H9 (cell line): ENCODE measurements around the gene SERPINA3. TPM values are rescaled to one million over a fixed set of nuclear protein-coding genes. Genes with fewer than 3 reads are reported as not detected.

ENCODE experiments used
- DNase-seq: peaks from one replicate; pipeline ENCODE4 v3.0.0-alpha.2; 2017
- H2AFZ ChIP-seq: one replicate; pipeline ENCODE4 v1.6.1; 2013; ENCODE audit warnings: mild to moderate bottlenecking, low read length, control low read depth, moderate library complexity
- H2AK5ac ChIP-seq: 2 replicates; pipeline ENCODE4 v1.6.1; 2013; ENCODE audit warnings: low read length, control low read depth, mixed read lengths; ENCODE audit not compliant: insufficient read length
- H2BK120ac ChIP-seq: one replicate; pipeline ENCODE4 v1.6.1; 2013; ENCODE audit warnings: low read depth, mild to moderate bottlenecking, low read length, control low read depth, inconsistent platforms; ENCODE audit not compliant: poor library complexity, severe bottlenecking
- H2BK12ac ChIP-seq: 2 replicates; pipeline ENCODE4 v1.6.1; 2013; ENCODE audit warnings: low read length, control low read depth, mixed read lengths, low read depth; ENCODE audit not compliant: insufficient read length
- H2BK15ac ChIP-seq: 2 replicates; pipeline ENCODE4 v1.6.1; 2013; ENCODE audit warnings: low read depth, low read length, control low read depth
- H2BK20ac ChIP-seq: one replicate; pipeline ENCODE4 v1.6.1; 2013; ENCODE audit warnings: low read depth, mild to moderate bottlenecking, low read length, control low read depth, inconsistent platforms; ENCODE audit not compliant: poor library complexity, severe bottlenecking
- H2BK5ac ChIP-seq: 2 replicates; pipeline ENCODE4 v1.6.1; 2013; ENCODE audit warnings: low read length, control low read depth, mixed read lengths; ENCODE audit not compliant: insufficient read length
- H3K14ac ChIP-seq: 2 replicates; pipeline ENCODE4 v1.6.1; 2013; ENCODE audit warnings: low read length, control low read depth; ENCODE audit not compliant: insufficient read depth
- H3K18ac ChIP-seq: 2 replicates; pipeline ENCODE4 v1.6.1; 2013; ENCODE audit warnings: low read depth, mild to moderate bottlenecking, mixed read lengths, low read length, control low read depth; ENCODE audit not compliant: insufficient read length
- H3K23ac ChIP-seq: 2 replicates; pipeline ENCODE4 v1.6.1; 2013; ENCODE audit warnings: low read length, control low read depth, mixed read lengths, low read depth; ENCODE audit not compliant: insufficient read length
- H3K23me2 ChIP-seq: 2 replicates; pipeline ENCODE4 v1.6.1; 2013; ENCODE audit warnings: low read depth, mild to moderate bottlenecking, mixed read lengths, low read length, control low read depth; ENCODE audit not compliant: insufficient read length, poor library complexity, severe bottlenecking
- H3K27ac ChIP-seq: 2 replicates; pipeline ENCODE4 v1.5.1; 2013; ENCODE audit warnings: low read length, control low read depth, mixed read lengths, low read depth; ENCODE audit not compliant: insufficient read length
- H3K27me3 ChIP-seq: 2 replicates; pipeline ENCODE4 v1.6.1; 2013; ENCODE audit warnings: low read length, control low read depth, inconsistent platforms; ENCODE audit not compliant: insufficient read depth
- H3K4ac ChIP-seq: 2 replicates; pipeline ENCODE4 v1.6.1; 2013; ENCODE audit warnings: low read depth, mild to moderate bottlenecking, control low read depth, inconsistent platforms, low read length, moderate library complexity
- H3K4me1 ChIP-seq: 2 replicates; pipeline ENCODE4 v1.6.1; 2013; ENCODE audit warnings: low read length, control low read depth, inconsistent platforms; ENCODE audit not compliant: insufficient read depth
- H3K4me2 ChIP-seq: 2 replicates; pipeline ENCODE4 v1.6.1; 2013; ENCODE audit warnings: low read length, control low read depth, mixed read lengths; ENCODE audit not compliant: insufficient read length, insufficient read depth
- H3K56ac ChIP-seq: 2 replicates; pipeline ENCODE4 v1.6.1; 2013; ENCODE audit warnings: low read depth, mild to moderate bottlenecking, mixed read lengths, low read length, control low read depth; ENCODE audit not compliant: insufficient read length
- H3K79me1 ChIP-seq: 2 replicates; pipeline ENCODE4 v1.6.1; 2013; ENCODE audit warnings: low read depth, mild to moderate bottlenecking, moderate library complexity, low read length, control low read depth, inconsistent platforms; ENCODE audit not compliant: insufficient read depth, poor library complexity, severe bottlenecking
- H3K79me2 ChIP-seq: 2 replicates; pipeline ENCODE4 v1.6.1; 2013; ENCODE audit warnings: low read length, control low read depth, inconsistent platforms; ENCODE audit not compliant: insufficient read depth
- H3K9ac ChIP-seq: 2 replicates; pipeline ENCODE4 v1.6.1; 2013; ENCODE audit warnings: low read length, control low read depth, mixed read lengths; ENCODE audit not compliant: insufficient read length; ENCODE audit errors: extremely low read depth
- H3K9me3 ChIP-seq: one replicate; pipeline ENCODE4 v1.6.1; 2013; ENCODE audit warnings: low read depth, low read length, inconsistent platforms; ENCODE audit not compliant: control insufficient read depth
- H3T11ph ChIP-seq: one replicate; pipeline ENCODE4 v1.6.1; 2013; ENCODE audit warnings: mild to moderate bottlenecking, low read length, control low read depth, inconsistent platforms
- H4K20me1 ChIP-seq: one replicate; pipeline ENCODE4 v1.6.1; 2013; ENCODE audit not compliant: control insufficient read depth, insufficient read length, insufficient read depth
- H4K5ac ChIP-seq: 2 replicates; pipeline ENCODE4 v1.6.1; 2013; ENCODE audit warnings: low read depth, mild to moderate bottlenecking, mixed read lengths, low read length, control low read depth; ENCODE audit not compliant: insufficient read length
- H4K8ac ChIP-seq: replicated peaks from 2 replicates; pipeline ENCODE4 v1.6.1; 2013; ENCODE audit warnings: low read length, control low read depth, mixed read lengths, low read depth; ENCODE audit not compliant: insufficient read length
- H4K91ac ChIP-seq: 2 replicates; pipeline ENCODE4 v1.6.1; 2013; ENCODE audit warnings: low read depth, mild to moderate bottlenecking, moderate library complexity, mixed read lengths, low read length, control low read depth; ENCODE audit not compliant: insufficient read length
- H3K27ac Mint-ChIP-seq, 3 experiments: 2 replicates in 2 of 3; 3 replicates in 1 of 3; pipeline ENCODE4 v1.8.0; 2020 to 2021; ENCODE audit warnings: mixed read lengths in 3 of 3, mild to moderate bottlenecking in 1 of 3, moderate library complexity in 1 of 3
- H3K27me3 Mint-ChIP-seq: 2 replicates; pipeline ENCODE4 v1.8.0; 2021; ENCODE audit warnings: low read depth, mild to moderate bottlenecking, moderate library complexity, mixed read lengths
- H3K36me3 Mint-ChIP-seq, 3 experiments: 2 replicates in 2 of 3; 3 replicates in 1 of 3; pipeline ENCODE4 v1.8.0; 2020 to 2021; ENCODE audit warnings: low read depth in 3 of 3, mixed read lengths in 3 of 3; ENCODE audit not compliant: insufficient read depth in 1 of 3
- H3K4me1 Mint-ChIP-seq, 2 experiments: 2 replicates each; pipeline ENCODE4 v1.8.0; 2020; ENCODE audit warnings: mixed read lengths in 2 of 2
- H3K4me3 Mint-ChIP-seq, 2 experiments: 2 replicates in 1 of 2; 3 replicates in 1 of 2; pipeline ENCODE4 v1.8.0; 2020 to 2021; ENCODE audit warnings: mild to moderate bottlenecking in 2 of 2, mixed read lengths in 2 of 2, moderate library complexity in 1 of 2
- H3K9me3 Mint-ChIP-seq, 2 experiments: 2 replicates in 1 of 2; 3 replicates in 1 of 2; pipeline ENCODE4 v1.8.0; 2020; ENCODE audit warnings: mild to moderate bottlenecking in 2 of 2, mixed read lengths in 2 of 2, moderate library complexity in 1 of 2
- WGBS: extraction: QIAGEN DNeasy Blood & Tissue Kit; methylation state at CpG from one replicate; pipeline ENCODE4 v1.1.7; 2013; ENCODE audit warnings: missing lambda C conversion rate, low lambda C conversion rate, mixed read lengths; ENCODE audit not compliant: insufficient read length; ENCODE audit errors: extremely low coverage; 5-methylcytosine and 5-hydroxymethylcytosine counted together
- total RNA-seq: library from RNA; stranded (reverse); gene quantifications from 2 replicates; pipeline ENCODE4 v1.2.1, GENCODE V29; 2021
- TF ChIP-seq, protein P1 (sequence below): fragments of 200-600 bp; sonication (generic); conservative IDR thresholded peaks from 3 replicates; pipeline ENCODE4 v1.8.0; 2021; ENCODE audit warnings: antibody characterized with exemption, mild to moderate bottlenecking

Gene SERPINA3
- total RNA-seq, 1 experiment from 2014 or later = not detected

DNA sequence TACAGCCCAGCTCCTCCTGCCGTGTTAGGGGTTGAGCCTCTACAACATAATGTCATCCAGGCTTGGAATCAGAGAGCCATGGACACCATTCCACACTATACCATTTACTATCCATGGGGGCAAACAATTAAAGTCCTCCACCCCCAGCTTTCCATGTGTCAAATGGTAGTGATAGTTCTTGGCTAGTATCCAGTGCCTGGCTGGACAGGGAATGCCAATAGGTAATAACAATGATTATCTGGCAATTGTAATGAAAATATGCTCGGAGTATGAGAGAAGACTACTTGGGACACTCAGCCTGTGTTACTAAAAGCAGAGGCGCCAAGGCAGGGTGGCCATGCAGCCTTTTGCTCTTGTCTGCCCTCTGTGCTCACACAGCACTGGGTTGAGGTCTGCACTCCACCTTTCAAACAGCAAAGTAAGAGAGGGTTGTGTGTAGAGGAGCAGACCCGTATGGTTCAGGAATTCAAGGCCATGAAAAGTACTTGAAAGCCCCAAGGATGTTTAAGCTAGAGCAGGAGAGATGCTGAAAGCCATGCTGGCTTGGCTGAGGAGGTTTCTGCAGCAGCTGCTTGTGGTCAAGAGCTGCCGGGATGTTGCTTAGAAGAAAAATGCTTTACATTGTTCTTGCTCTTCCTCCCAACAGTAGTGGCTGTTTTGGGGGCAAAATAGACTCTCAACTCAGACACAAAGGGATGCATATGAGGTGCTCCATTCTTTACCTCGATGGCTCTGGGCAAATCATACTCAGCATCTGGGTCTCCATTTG lies 10.6 kb downstream of the SERPINA3 start:
- H4K8ac ChIP-seq = no peak overlapping the region
- H3K4me2 ChIP-seq = no peak overlapping the region
- no peak overlapping the region for H3K9ac ChIP-seq
- no peak overlapping the region for H2BK5ac ChIP-seq
- Mint-ChIP-seq H3K4me1 (no peaks in the 10 kb centered on the region), H3K27ac (no peak overlapping the region), H3K4me3 (no peak overlapping the region), H3K9me3 (peaks cover 21 to 25% of the 10 kb centered on the region in 2 experiments), H3K36me3 (peaks cover 2 to 17% (median 7%) of the 10 kb centered on the region in 3 experiments; a peak in 5 of 7 replicates), H3K27me3 (peaks cover 14% of the 10 kb centered on the region)
- H3K27ac ChIP-seq = no peak overlapping the region
- no peaks in the 10 kb centered on the region for H3K4me1 ChIP-seq
- no peak overlapping the region for H3T11ph ChIP-seq
- TF ChIP-seq, protein P1, sequence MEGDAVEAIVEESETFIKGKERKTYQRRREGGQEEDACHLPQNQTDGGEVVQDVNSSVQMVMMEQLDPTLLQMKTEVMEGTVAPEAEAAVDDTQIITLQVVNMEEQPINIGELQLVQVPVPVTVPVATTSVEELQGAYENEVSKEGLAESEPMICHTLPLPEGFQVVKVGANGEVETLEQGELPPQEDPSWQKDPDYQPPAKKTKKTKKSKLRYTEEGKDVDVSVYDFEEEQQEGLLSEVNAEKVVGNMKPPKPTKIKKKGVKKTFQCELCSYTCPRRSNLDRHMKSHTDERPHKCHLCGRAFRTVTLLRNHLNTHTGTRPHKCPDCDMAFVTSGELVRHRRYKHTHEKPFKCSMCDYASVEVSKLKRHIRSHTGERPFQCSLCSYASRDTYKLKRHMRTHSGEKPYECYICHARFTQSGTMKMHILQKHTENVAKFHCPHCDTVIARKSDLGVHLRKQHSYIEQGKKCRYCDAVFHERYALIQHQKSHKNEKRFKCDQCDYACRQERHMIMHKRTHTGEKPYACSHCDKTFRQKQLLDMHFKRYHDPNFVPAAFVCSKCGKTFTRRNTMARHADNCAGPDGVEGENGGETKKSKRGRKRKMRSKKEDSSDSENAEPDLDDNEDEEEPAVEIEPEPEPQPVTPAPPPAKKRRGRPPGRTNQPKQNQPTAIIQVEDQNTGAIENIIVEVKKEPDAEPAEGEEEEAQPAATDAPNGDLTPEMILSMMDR = no peak
- DNase-seq = no peak
- H2BK120ac ChIP-seq = no peak overlapping the region
- H4K5ac ChIP-seq = no peak overlapping the region
- peaks cover 9% of the 10 kb centered on the region for H3K9me3 ChIP-seq
- no peak overlapping the region for H2AK5ac ChIP-seq
- H3K23ac ChIP-seq = no peak overlapping the region
- H3K23me2 ChIP-seq = no peaks in the 10 kb centered on the region
- H3K27me3 ChIP-seq = no peaks in the 10 kb centered on the region
- no peak overlapping the region for H2BK20ac ChIP-seq
- H4K20me1 ChIP-seq = no peaks in the 10 kb centered on the region
- H3K56ac ChIP-seq = no peak overlapping the region
- no CpG with 5 or more reads among the region's 6 CpGs for WGBS
- no peak overlapping the region for H3K14ac ChIP-seq
- H3K79me1 ChIP-seq = no peaks in the 10 kb centered on the region
- H2BK15ac ChIP-seq = no peak overlapping the region
- H4K91ac ChIP-seq = no peak overlapping the region
- no peak overlapping the region for H3K18ac ChIP-seq
- H3K4ac ChIP-seq = no peak overlapping the region
- no peak overlapping the region for H2AFZ ChIP-seq
- no peak overlapping the region for H2BK12ac ChIP-seq
- no peaks in the 10 kb centered on the region for H3K79me2 ChIP-seq
